ENCODE measurements around the gene AUNIP.

Gene AUNIP

GRCh38 chr1:25873120-25873519 is 13.9 kb upstream of the AUNIP start:
- Mint-ChIP-seq H3K27me3 (ENCODE audit: low read depth) (peaks cover 8% of the 10 kb centered on the region), H3K4me3 (peak overlapping the region; percentile 62 to 65 (median 64)), H3K27ac (peak overlapping the region; percentile 71 to 99 (median 92)), H3K4me1 (peaks cover 20% of the 10 kb centered on the region), H3K36me3 (ENCODE audit: low read depth) (no peaks in the 10 kb centered on the region), H3K9me3 (no peaks in the 10 kb centered on the region)
- no peak for TF ChIP-seq CTCF (IDR thresholded peaks at IDR 0.05; ENCODE audit: unreplicated experiment in 3 of 3)

- H3K27ac Mint-ChIP-seq, result peak overlapping the region; percentile 71 to 99 (median 92)
- H3K4me3 Mint-ChIP-seq, result peak overlapping the region in 2 of 3 experiments; percentile 53 to 65
- H3K36me3 Mint-ChIP-seq (ENCODE audit: low read depth), result no peaks in the 10 kb centered on the region
- H3K4me1 Mint-ChIP-seq, result peaks cover 22% of the 10 kb centered on the region
- H3K27me3 Mint-ChIP-seq (ENCODE audit: low read depth), result peaks cover 8% of the 10 kb centered on the region
- no peak for TF ChIP-seq CTCF (IDR thresholded peaks at IDR 0.05; ENCODE audit: unreplicated experiment in 3 of 3)
- H3K9me3 Mint-ChIP-seq, result no peaks in the 10 kb centered on the region
Observed at GRCh38 chr1:25872713-25873112, 13.5 kb upstream of the AUNIP start.

DNA sequence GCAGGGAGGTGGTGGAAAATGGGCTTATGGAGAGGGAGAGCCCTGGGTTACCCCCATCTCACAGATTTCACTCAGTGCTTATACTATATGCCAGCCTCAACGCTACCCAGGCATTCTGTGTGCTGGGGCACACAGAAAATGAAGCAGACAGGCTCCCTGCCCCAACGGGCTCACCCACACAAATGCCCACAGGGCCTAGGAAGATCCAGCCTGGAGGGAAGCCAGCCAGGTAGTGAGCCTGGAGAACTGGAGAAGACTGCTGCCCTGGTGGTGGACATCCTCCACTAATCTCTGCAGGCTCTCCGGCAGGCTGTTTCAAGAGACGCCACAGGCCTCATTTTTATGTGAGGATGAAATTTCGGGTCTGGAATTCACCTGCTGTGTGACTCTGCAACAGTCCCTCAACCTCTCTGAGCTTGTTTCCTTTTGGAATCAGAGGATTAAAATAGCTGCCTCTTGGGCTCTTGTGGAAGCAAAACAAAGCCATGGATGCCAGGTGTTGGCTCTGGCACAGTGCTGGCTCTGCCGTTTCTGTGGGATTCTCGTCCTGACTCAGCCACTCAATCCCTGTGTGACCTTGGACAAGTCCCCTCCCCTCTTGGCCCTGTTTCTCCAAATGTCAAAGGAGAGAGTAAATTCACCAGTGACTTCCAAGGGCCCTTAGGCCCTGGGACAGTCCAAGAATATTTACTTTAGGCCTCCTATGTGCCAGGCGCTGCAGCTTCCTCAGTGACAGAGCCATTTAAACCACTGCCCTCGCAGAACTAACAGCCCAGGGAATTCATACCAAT is 12.6 kb upstream of the AUNIP start:
- Mint-ChIP-seq H3K27me3 (ENCODE audit: low read depth) (peaks cover 8% of the 10 kb centered on the region), H3K4me1 (peaks cover 28% of the 10 kb centered on the region), H3K27ac (peak overlapping the region; percentile 74 to 99 (median 80)), H3K4me3 (peak overlapping the region in 2 of 3 experiments; percentile 27 to 41), H3K36me3 (ENCODE audit: low read depth) (no peaks in the 10 kb centered on the region), H3K9me3 (no peaks in the 10 kb centered on the region)
- TF ChIP-seq CTCF (IDR thresholded peaks at IDR 0.05; ENCODE audit: unreplicated experiment in 3 of 3), result no peak

DNA sequence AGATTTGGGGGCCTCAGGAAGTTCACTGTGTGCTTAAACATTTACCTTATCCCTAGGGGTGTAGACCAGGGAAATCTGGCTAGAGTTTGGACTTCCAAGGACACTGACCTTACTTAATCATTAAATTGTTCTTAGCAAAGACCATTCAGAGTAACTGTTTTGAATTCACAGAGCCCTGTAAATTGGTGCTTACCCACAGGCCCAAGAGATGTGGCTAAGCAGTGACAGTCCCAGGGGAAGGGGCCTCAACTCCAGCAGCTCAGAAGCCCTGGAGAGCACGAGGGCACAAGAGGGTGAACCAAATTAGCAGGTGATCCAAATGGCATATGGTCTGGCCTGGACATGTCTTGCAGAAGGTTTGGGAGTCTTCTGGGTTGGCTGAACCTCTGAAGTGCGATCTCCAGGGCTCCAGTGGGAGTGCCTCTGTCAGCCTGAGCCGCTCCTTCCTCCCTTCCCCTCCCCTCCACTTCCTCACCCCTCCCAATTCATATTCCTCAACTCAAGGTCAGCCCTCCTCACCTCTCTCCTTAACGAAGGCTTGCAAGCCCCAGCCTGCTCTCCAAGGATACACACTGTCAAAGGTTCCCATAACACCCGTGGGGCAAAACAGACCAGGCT is 11.9 kb upstream of the AUNIP start:
- Mint-ChIP-seq H3K27me3 (ENCODE audit: low read depth) (peaks cover 3% of the 10 kb centered on the region), H3K27ac (peak overlapping the region; percentile 74 to 91 (median 80)), H3K4me1 (peaks cover 25% of the 10 kb centered on the region), H3K9me3 (no peaks in the 10 kb centered on the region), H3K4me3 (peak overlapping the region in 2 of 3 experiments; percentile 27 to 41), H3K36me3 (ENCODE audit: low read depth) (peaks cover 3% of the 10 kb centered on the region)
- TF ChIP-seq CTCF (IDR thresholded peaks at IDR 0.05; ENCODE audit: unreplicated experiment in 3 of 3), result no peak

- H3K27me3 Mint-ChIP-seq (ENCODE audit: low read depth), result no peaks in the 10 kb centered on the region
- peaks cover 6% of the 10 kb centered on the region for H3K36me3 Mint-ChIP-seq (ENCODE audit: low read depth)
- peak overlapping the region in 2 of 3 experiments; percentile 27 to 47 for H3K4me3 Mint-ChIP-seq
- peaks cover 23% of the 10 kb centered on the region for H3K4me1 Mint-ChIP-seq
- H3K9me3 Mint-ChIP-seq, result no peaks in the 10 kb centered on the region
- peak overlapping the region; percentile 74 to 91 (median 80) for H3K27ac Mint-ChIP-seq
- no peak for TF ChIP-seq CTCF (IDR thresholded peaks at IDR 0.05; ENCODE audit: unreplicated experiment in 3 of 3)
Observed at GRCh38 chr1:25870614-25871013, 11.4 kb upstream of the AUNIP start.

Data from nephron (organoid).